Neural cell (in vitro differentiated cells): ENCODE results near the gene LRRC8C.

Source experiments
- CTCF ChIP-seq: fragments of 450-650 bp; IDR thresholded peaks from 2 replicates; pipeline ENCODE4 v1.5.1; 2014; ENCODE audit warnings: antibody characterized with exemption, mild to moderate bottlenecking, moderate library complexity; ENCODE audit not compliant: poor library complexity, severe bottlenecking
- EP300 ChIP-seq: fragments of 450-650 bp; conservative IDR thresholded peaks from 2 replicates; pipeline ENCODE4 v1.6.1; 2014; ENCODE audit warnings: antibody characterized with exemption, mild to moderate bottlenecking, moderate library complexity; ENCODE audit not compliant: poor library complexity, severe bottlenecking
- EZH2 ChIP-seq: fragments of 200-600, 300-800 bp; shearing (Covaris generic), sonication (generic); IDR thresholded peaks from 2 replicates; pipeline ENCODE4 v1.6.1; 2014; ENCODE audit warnings: antibody characterized with exemption, low read length, borderline replicate concordance, mild to moderate bottlenecking; ENCODE audit not compliant: insufficient read depth, poor library complexity, severe bottlenecking
- MXI1 ChIP-seq: fragments of 450-650 bp; conservative IDR thresholded peaks from 2 replicates; pipeline ENCODE4 v1.6.1; 2014; ENCODE audit warnings: antibody characterized with exemption, mild to moderate bottlenecking; ENCODE audit not compliant: poor library complexity, severe bottlenecking
- POLR2AphosphoS5 ChIP-seq: IDR thresholded peaks from 2 replicates; pipeline ENCODE4 v1.6.1; 2012
- RAD21 ChIP-seq: fragments of 450-650 bp; conservative IDR thresholded peaks from 2 replicates; pipeline ENCODE4 v1.6.1; 2014; ENCODE audit warnings: antibody characterized with exemption, mild to moderate bottlenecking, moderate library complexity

- TF ChIP-seq EP300 (no peak), CTCF (no peak), POLR2AphosphoS5 (no peak), RAD21 (no peak), MXI1 (no peak), EZH2 (no peak)
Observed at GRCh38 chr1:89607156-89607555, 25.8 kb upstream of the LRRC8C start.
